Gastrocnemius medialis (tissue), 4 donors: ENCODE measurements around the gene MEGF11.

ENCODE experiments used
- POLR2A ChIP-seq, 2 donors: fragments of 450-650 bp; IDR thresholded peaks; one replicate each; pipeline ENCODE4 v1.6.1; 2017; ENCODE audit warnings: antibody characterized with exemption in 2 of 2, mild to moderate bottlenecking in 2 of 2, moderate library complexity in 2 of 2
- TF ChIP-seq, protein P1 (sequence below), 5 experiments: fragments of 450-650 bp in 3 of 5; fragments of 200-600 bp in 2 of 5; sonication (generic) in 2 of 5; IDR thresholded peaks in 4 of 5; conservative IDR thresholded peaks in 1 of 5; 1 replicate in 4 of 5; 2 replicates in 1 of 5; pipeline ENCODE4 v1.5.1; 2016 to 2019; ENCODE audit warnings: antibody characterized with exemption in 5 of 5, mild to moderate bottlenecking in 3 of 5, moderate library complexity in 3 of 5

GRCh38 chr15:66278671-66279070 is 25.1 kb upstream of the MEGF11 start:
- TF ChIP-seq, protein P1, sequence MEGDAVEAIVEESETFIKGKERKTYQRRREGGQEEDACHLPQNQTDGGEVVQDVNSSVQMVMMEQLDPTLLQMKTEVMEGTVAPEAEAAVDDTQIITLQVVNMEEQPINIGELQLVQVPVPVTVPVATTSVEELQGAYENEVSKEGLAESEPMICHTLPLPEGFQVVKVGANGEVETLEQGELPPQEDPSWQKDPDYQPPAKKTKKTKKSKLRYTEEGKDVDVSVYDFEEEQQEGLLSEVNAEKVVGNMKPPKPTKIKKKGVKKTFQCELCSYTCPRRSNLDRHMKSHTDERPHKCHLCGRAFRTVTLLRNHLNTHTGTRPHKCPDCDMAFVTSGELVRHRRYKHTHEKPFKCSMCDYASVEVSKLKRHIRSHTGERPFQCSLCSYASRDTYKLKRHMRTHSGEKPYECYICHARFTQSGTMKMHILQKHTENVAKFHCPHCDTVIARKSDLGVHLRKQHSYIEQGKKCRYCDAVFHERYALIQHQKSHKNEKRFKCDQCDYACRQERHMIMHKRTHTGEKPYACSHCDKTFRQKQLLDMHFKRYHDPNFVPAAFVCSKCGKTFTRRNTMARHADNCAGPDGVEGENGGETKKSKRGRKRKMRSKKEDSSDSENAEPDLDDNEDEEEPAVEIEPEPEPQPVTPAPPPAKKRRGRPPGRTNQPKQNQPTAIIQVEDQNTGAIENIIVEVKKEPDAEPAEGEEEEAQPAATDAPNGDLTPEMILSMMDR (IDR thresholded peaks at IDR 0.05 in 4 of 5, conservative IDR thresholded peaks at IDR 0.05 in 1 of 5) = no peak
- no peak for TF ChIP-seq POLR2A (IDR thresholded peaks at IDR 0.05)
